HK-2 (cell line): ENCODE results near the gene COQ3.
A peak's percentile ranks its signal among the peaks of the same experiment; 100 is the strongest.
"Not testable (repeated sequence)": the region's sequence is repeated elsewhere in the genome, so short reads cannot be mapped to it uniquely, and the experiment has no call there.

Experiments
- DNase-seq: peaks from one replicate; pipeline ENCODE4 v3.0.0-alpha.2; 2018; ENCODE audit not compliant: unreplicated experiment

COQ3 gene

GRCh38 chr6:99384507-99384906 is 9.5 kb downstream of the COQ3 start:
- no peak for DNase-seq

- DNase-seq: no peak
Observed at GRCh38 chr6:99378636-99379035, 15.4 kb downstream of the COQ3 start.

GRCh38 chr6:99369533-99369932 is 24.5 kb downstream of the COQ3 start:
- no peak for DNase-seq

GRCh38 chr6:99366852-99367251 is 27.1 kb downstream of the COQ3 start:
- no peak for DNase-seq

GRCh38 chr6:99364026-99364425 is 30.0 kb downstream of the COQ3 start:
- no peak for DNase-seq

- DNase-seq: no peak
Observed at GRCh38 chr6:99362678-99363268, 31.2 kb downstream of the COQ3 start.

- no peak for DNase-seq
Observed at GRCh38 chr6:99359800-99360199, 34.2 kb downstream of the COQ3 start.

GRCh38 chr6:99356641-99357040 is 37.4 kb downstream of the COQ3 start:
- DNase-seq: no peak

GRCh38 chr6:99354983-99355382 is 39.0 kb downstream of the COQ3 start:
- no peak for DNase-seq

- no peak for DNase-seq
Observed at GRCh38 chr6:99353126-99353525, 40.9 kb downstream of the COQ3 start.

GRCh38 chr6:99350573-99350972 is 43.4 kb downstream of the COQ3 start:
- peak; percentile 49 for DNase-seq

- peak; percentile 69 for DNase-seq
Observed at GRCh38 chr6:99349171-99350141, 44.5 kb downstream of the COQ3 start, which contains the start of gene FAXC. FAXC (minus strand) TSS chr6:99349674; CDS start chr6:99349372, 302 bp downstream.

GRCh38 chr6:99348288-99349170 is 45.5 kb downstream of the COQ3 start:
- no peak for DNase-seq

GRCh38 chr6:99347804-99348203 is 46.2 kb downstream of the COQ3 start:
- DNase-seq: no peak

- DNase-seq: no peak
Observed at GRCh38 chr6:99346595-99346994, 47.4 kb downstream of the COQ3 start.

- no peak for DNase-seq
Observed at GRCh38 chr6:99345164-99345563, 48.8 kb downstream of the COQ3 start.

GRCh38 chr6:99344289-99344688 is 49.7 kb downstream of the COQ3 start:
- peak; percentile 53 for DNase-seq

- DNase-seq: no peak
Observed at GRCh38 chr6:99341862-99342455, 52.0 kb downstream of the COQ3 start.

GRCh38 chr6:99338188-99338587 is 55.8 kb downstream of the COQ3 start:
- no peak for DNase-seq

- not testable (repeated sequence) for DNase-seq
Observed at GRCh38 chr6:99335298-99335697, 58.7 kb downstream of the COQ3 start.

- no peak for DNase-seq
Observed at GRCh38 chr6:99334526-99335127, 59.4 kb downstream of the COQ3 start.
